ENCODE measurements around the gene MSX2.

MSX2 gene

DNA sequence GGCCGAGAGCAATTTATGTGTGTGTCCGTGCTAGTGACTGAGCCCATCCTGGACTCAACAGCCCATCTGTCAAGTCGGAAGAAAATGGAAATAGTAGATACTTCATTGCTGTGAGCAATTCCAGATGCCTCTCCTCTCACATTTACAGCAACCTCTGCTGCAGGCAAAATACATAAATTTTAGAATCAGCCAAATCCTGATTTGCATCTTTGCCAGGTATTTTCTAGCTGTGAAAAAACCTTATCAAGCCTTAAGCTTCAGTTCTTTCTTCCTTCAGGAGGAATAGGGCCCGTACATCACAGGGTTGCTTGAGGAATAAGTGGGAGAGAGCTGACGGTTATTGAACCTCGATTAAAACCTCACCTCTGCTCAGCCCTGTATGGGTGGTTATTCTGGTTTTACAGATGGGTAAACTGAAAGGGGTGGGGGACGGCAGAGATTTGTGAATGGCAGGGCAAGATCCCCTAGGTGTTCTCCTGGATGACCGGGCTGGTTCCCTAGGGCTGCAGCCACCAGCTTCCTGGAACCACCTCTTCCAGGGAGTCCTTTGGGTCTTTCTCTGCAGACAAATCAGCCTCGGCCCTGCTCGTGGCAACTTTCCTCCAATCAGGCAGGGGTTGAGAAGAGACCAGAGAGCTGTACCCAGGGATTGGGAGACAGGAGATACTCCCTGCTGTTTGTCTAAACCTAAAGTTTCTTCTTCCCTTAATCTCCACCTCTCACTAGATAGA lies 5.3 kb upstream of the MSX2 start:
- DNase-seq (ENCODE audit: low read depth): no peak

- DNase-seq (ENCODE audit: low read depth): no peak
These were observed 4.4 kb upstream of the MSX2 start for GRCh38 chr5:174719793-174720611.

- DNase-seq (ENCODE audit: low read depth): no peak
These were observed 3.5 kb upstream of the MSX2 start for GRCh38 chr5:174720612-174721529.

DNA sequence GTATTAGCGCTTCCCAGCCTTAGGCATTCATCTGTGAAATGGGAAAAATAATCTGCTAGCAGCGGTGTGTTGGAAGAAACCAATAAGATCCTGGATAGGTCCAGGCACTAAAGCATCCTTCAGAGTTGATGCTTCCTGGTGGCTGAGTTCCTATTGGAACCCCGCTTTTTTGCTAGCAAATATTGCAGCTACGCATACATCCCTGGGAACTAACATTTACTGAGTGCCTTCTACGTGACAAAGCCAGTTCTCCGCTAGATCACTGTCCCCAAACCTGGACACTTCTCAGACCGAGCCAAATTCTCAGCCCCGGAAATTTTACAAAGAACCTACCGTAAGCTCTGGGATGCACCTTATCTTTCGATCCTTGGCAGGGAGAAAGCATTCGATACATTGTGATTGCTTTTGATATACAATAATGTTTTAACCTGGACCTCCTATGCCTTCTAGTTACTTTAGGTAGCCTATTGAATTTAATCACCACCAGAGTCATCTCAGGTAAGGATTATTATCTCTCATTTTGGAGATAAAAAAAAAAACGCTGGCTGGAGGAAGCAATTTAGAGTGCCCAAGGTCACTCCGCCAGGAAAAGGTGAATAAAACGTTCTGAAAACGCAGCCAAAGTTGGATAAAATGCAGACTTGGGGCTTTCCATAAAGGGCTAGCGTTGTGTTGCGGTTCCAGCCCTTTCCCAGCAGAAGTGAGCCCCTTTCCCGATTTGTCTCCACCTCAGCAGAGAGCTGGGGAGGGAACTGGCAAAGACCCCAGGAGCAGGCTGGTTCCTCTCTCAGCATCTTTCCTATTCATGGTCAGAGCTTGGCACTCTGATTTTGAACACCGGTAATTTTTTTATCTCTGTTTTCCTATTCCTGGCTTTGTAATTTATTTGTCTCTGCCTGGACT lies 2.6 kb upstream of the MSX2 start:
- no peak for DNase-seq (ENCODE audit: low read depth)

DNA sequence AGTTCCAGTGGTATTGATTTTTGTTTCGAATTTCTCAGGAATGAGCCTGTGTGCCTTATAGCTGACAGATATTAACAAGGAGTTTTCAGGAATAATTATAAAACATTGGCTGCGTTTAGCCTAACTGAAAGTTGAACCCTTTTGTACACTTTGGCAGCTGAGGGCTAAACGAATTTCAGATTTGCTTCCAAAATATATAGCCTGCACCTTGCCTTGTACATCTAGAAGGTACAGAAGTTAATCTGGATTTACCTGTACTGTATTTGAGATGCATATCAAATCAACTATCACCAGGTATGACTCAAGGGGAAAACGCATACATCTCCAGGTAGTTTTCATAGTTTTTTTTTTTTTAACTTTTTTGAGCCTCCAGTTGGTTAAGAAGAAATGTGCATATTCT lies 1.9 kb upstream of the MSX2 start:
- no peak for DNase-seq (ENCODE audit: low read depth)

DNA sequence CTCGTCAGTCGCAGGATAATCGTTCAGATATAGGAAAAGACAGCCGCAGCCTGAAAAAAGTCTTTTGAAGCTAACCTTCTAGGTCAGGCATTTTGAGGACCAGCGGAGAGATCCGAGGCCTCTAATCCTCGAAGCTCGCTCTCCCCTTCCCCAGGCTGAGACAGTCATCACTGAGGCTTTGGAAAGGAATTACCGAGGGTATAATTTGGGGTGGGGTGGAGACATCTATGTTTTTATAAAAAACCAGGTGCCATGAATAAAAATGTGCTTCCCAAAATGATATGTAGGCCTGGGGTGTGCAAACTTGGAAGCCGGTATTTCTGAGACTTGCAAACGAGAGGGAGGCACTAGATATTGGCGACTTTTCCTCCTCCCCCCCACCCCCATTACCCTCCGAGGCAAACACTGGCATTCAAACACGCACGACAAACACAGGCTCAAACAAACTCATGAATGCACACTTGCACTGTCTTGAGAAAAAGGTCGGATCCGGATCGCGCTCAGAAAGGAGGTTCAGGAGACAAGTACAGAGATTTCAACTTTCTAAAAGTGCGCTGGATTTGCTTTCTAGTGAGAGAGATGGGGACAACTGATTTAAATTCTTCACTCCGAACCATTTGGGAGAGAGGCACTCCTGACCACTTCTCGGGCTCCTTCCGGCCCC lies 935 bp upstream of the MSX2 start:
- DNase-seq (ENCODE audit: low read depth): no peak

- no peak for DNase-seq (ENCODE audit: low read depth)
These were observed 351 bp upstream of the MSX2 start for GRCh38 chr5:174723979-174724483.

DNA sequence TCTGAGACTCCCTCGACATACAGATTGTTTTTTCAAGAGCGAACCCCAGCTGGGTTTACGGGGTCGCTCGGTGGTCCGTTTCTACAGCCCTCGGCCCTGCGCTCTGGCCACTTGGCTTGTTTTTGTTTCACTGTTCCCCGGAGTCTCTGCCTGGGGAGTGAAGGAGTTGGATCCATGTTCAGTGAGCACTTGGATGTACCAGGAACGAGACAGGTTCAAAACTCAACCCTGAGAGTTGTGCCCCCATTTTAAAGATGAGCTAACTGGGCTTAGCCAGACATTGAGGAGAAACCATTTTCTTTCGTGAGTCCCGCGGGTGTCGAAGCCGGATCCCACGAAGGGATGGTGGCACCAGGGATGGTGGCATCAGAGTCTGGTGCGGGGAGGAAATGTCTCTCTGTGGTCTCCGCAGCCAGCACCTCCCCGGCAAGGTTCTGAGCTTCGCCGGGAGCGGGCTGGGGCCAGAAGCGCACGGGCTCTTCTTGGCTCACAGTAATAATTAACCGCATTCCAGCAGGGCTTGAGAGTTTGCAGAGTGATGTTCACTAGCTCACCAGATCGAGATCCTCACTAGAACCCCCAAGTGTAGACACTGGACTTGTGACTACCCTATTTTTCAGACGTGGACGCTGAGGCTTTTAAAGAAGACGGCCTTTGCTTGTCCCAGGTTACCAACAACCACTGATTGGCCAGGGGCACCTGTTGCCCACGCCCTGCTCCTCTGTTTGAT lies 1.0 kb downstream of the MSX2 start:
- no peak for DNase-seq (ENCODE audit: low read depth)

DNA sequence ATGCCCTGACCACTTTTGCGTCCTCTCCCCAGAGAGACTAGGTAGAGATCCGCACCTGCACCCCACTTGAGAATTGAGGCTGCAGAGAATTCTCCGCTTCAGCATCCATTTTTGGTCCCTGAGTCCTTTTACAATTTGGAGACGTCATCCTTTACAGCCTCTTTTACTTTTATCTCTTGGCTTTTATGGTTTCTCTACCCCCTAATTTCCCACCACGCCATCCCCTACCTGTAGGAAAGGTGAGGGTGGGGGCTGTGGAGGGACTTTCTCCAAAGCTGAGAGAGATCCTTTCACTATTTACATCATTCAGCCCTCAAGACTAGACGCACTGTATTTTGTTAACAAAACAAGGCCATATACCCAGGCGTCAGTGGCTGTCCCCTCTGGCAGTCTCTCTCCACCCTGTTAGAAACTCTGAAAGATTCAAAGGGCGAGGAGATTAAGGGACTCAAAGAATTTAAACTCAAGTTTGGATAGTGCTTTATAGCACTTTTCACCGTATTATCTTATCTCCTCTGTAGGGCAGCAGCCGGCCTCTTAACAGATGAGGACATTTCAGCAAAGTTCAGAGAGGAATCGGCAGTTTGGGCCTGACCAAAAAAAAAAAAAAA lies 1.7 kb downstream of the MSX2 start:
- no peak for DNase-seq (ENCODE audit: low read depth)

DNA sequence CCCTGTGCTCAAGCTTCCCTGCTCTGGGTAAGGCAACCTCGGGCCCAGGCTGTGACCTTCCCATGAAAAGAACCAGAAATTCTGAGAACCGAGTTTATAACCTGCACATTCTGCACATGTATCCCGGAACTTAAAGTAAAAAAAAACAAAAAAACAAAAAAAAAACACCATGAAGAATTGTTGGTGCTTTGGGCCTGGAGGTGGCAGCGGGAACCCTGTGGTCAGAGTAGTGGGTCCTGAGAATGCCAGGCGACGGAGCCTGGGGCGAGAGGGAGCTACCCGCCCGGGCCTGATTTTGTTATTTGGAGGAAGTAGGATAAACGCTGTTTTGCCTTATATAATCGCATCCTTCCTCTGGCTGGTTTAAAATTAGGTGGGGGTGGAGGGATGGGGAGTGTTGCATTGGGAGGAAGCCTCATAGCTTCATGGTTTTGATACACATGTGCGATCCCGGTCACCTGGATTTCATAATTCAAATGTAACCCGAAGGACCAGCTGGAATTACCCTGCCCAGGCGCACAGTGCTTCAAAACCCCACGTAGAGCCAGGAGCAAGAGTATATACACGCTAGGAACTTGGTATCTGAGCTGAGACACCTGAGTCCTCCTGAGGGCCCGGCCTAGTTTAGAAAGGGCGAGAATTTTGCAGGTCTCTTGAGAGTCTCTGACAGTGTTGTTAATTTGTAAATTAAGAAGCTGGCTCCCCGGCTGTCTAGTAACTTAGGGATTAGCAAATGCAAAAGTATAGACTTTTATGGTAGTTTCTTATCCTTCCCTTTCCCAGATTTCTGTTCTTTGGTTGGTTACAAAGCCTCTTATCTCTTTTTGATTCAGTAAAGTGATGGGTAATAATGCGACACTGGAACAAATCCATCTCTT lies 2.8 kb downstream of the MSX2 start:
- no peak for DNase-seq (ENCODE audit: low read depth)

GRCh38 chr5:174727794-174728680 lies 3.7 kb downstream of the MSX2 start:
- DNase-seq (ENCODE audit: low read depth): no peak

- DNase-seq (ENCODE audit: low read depth): no peak
These were observed 4.8 kb downstream of the MSX2 start for GRCh38 chr5:174729075-174729680.

DNA sequence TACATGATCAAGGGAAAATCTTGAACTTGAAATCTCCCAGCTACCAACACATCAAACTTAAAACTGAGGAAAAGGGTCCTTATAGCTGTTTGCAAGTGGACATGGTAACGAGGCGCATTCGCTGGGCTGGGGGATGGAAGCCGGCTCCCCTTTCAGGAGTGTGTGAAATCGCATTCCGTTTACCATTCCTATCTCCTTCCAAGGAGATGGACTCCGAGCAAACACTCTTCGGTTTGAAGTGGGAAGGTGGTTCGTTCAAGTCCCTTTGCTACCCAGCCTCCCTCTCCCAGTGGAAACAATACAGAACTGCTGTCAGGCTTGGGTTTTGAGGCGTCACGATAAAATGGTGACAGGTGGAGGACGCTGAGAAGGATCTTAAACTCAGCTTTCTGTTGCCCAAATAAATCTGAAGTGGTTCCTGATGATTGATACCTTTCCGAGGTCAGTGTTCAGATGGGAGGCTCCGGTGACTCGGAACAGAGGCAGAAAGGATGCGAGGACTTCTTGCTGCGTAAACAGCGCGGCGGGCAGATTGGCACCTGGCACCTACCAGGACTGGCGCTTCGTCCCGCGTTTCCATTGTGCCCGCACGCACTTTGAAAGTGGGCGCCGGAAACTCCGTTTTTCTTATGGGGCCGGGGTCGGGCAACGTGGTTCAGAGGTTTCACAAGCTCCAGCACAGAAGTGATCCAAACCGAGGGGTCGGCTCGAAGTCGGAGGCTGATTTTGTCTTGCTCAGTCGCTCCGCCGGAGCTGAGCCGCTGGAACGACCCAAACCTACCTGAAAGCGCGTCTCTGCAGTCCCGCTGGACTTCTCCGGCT lies 7.0 kb downstream of the MSX2 start:
- DNase-seq (ENCODE audit: low read depth): no peak

DNA sequence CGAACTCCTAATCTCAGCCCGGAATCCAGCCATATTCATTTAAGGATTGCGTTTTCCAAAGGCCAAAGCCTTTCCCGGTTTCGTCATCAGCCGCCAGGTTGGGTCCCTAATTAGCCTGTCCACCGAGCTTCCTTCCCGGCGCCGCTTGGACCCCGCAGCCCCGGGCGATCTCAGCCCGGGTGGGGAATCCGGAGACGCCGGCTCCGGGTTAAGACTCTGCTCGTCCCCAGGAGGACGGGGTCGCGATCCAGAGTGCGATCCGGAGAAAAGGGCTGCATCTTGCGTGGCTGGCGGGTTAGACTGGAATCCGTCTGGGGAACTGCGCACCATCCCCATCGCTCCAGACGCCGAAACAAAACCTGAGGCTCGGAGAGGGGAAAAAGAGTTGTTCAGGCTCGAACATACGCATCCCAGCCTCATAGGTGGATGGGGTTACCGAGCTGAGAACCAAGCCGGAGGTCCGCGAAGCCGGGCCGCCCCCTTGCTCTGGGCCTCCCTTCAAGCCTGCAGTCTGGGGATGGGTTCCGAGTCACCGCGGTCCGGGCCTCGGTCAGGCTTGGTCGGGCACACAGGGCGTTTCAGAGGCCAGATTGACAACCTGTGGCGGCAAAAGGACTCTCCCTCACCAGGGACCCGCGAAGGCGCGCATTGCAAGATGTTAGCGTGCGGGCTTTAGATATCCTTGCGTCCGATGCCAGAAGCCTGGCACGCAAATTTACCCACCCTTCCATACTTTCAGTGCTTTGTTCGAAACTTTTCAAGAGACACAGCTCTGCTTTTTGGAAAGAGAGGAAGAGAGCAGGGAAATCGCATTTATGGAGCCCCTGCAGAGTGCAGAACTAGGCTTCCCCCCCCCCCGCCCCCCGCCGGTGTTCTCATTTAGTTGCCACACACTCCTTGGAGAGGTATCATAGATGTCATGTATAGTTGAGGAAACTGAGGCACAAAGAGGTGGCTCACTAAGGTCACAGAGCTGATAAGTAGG lies 7.9 kb downstream of the MSX2 start:
- no peak for DNase-seq (ENCODE audit: low read depth)

Data from activated T-helper 9 cell treated with anti-CD3 and anti-CD28 coated beads, Interleukin-2, amount 50 U/mL, for 16 hours (primary cell).